Upper lobe of left lung (tissue), 4 donors: ENCODE results near the gene SCP2.

ENCODE experiments used
- POLR2A ChIP-seq, 4 donors: fragments of 450-650 bp; IDR thresholded peaks; one replicate each; pipeline ENCODE4 v1.5.1; 2016 to 2017; ENCODE audit warnings: antibody characterized with exemption in 4 of 4, mild to moderate bottlenecking in 2 of 4
- POLR2AphosphoS5 ChIP-seq, 2 donors: sonication (generic); formaldehyde crosslinking; IDR thresholded peaks; one replicate each; pipeline ENCODE4 v1.5.1; 2017; ENCODE audit warnings: antibody characterized with exemption in 2 of 2
- TF ChIP-seq, protein P1 (sequence below), 6 experiments: fragments of 450-650 bp in 4 of 6; fragments of 200-600 bp in 2 of 6; sonication (generic) in 2 of 6; IDR thresholded peaks; one replicate each; pipeline ENCODE4 v1.5.1; 2016 to 2019; ENCODE audit warnings: antibody characterized with exemption in 6 of 6

DNA sequence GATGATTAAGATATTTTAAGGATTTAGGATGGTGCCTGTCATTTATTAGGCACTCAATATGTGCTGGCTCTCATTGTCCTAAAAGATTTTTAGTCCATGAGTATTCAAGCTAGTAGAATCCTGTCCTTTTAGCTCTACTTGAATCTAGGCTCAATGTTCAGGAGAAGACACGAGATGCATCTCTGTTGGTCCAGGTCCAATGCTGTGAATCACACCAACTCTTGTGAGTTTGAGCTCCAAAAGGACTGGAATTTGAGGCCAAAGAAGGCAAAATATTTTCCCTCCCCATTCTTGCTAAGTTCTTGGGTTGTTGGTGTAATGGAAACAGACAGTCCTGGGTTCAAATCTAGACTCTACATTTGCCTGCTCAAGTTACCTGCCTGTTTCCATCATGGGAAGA lies 133.5 kb downstream of the SCP2 start:
- TF ChIP-seq, protein P1, sequence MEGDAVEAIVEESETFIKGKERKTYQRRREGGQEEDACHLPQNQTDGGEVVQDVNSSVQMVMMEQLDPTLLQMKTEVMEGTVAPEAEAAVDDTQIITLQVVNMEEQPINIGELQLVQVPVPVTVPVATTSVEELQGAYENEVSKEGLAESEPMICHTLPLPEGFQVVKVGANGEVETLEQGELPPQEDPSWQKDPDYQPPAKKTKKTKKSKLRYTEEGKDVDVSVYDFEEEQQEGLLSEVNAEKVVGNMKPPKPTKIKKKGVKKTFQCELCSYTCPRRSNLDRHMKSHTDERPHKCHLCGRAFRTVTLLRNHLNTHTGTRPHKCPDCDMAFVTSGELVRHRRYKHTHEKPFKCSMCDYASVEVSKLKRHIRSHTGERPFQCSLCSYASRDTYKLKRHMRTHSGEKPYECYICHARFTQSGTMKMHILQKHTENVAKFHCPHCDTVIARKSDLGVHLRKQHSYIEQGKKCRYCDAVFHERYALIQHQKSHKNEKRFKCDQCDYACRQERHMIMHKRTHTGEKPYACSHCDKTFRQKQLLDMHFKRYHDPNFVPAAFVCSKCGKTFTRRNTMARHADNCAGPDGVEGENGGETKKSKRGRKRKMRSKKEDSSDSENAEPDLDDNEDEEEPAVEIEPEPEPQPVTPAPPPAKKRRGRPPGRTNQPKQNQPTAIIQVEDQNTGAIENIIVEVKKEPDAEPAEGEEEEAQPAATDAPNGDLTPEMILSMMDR (IDR thresholded peaks at IDR 0.05): no peak
- TF ChIP-seq POLR2AphosphoS5 (IDR thresholded peaks at IDR 0.05): no peak
- TF ChIP-seq POLR2A (IDR thresholded peaks at IDR 0.05): no peak
